Lower leg skin (tissue), 4 donors: ENCODE measurements around the gene CUL4A. TPM values are rescaled to one million over a fixed set of nuclear protein-coding genes. Genes with fewer than 3 reads are reported as not detected.

Experiments
- DNase-seq, 2 donors: peaks; one replicate each; pipeline ENCODE4 v3.0.0-alpha.2; 2019; ENCODE audit warnings: low spot score in 2 of 2
- H3K4me3 ChIP-seq: fragments of 200-600 bp; sonication (generic); 2 replicates; pipeline ENCODE4 v1.5.1; 2017; ENCODE audit warnings: mild to moderate bottlenecking, low read depth; ENCODE audit not compliant: poor library complexity, severe bottlenecking
- POLR2A ChIP-seq, 2 donors: fragments of 450-650 bp; IDR thresholded peaks; one replicate each; pipeline ENCODE4 v1.6.1; 2016 to 2017; ENCODE audit warnings: antibody characterized with exemption in 2 of 2, mild to moderate bottlenecking in 1 of 2, moderate library complexity in 1 of 2
- WGBS, 2 donors: methylation state at CpG; one replicate each; pipeline ENCODE4 v1.1.5; 2018; 5-methylcytosine and 5-hydroxymethylcytosine counted together
- intact Hi-C: fragments of 100-400 bp; cut with DNase I; formaldehyde crosslinking; loops from one replicate; pipeline ENCODE4 v1.15.0; 2023; ENCODE audit warnings: low total_unique reads
- total RNA-seq, 4 donors: library from RNA; depleted of rRNA; stranded (reverse); fragments of >200 nt; gene quantifications; one replicate each; pipeline ENCODE4 v1.1.0, GENCODE V29; 2016
- TF ChIP-seq, protein P1 (sequence below), 3 donors: fragments of 450-650 bp; IDR thresholded peaks; one replicate each; pipeline ENCODE4 v1.5.1; 2016; ENCODE audit warnings: antibody characterized with exemption in 3 of 3, mild to moderate bottlenecking in 3 of 3, moderate library complexity in 2 of 3

The CUL4A gene
- total RNA-seq, 4 donors from 2014 or later, result 80.7 to 146 (median 105) TPM

DNA sequence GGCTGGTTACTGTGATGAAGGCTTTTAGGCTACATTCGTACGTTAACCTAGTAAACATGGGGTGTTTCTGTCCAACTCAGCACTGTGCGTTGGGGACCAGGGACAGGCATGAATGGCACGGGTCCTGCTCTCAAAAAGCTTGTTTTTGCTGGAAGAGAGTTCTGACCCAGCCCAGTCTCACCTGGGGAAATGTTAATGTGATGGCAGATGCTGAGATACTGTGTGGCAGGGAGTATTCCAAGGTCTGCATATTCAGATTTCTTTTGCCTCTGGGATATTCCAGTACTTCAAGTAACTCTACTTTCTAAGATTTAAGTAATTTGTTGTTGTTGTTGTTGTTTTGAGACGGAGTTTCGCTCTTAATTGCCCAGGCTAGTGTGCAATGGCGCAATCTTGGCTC lies 13.7 kb downstream of the CUL4A start:
- no peak for DNase-seq
- WGBS, 2 donors, result 94% methylated on average over 7 of the region's 7 CpGs
- no peak for TF ChIP-seq POLR2A (IDR thresholded peaks at IDR 0.05)
- no peak overlapping the region for H3K4me3 ChIP-seq
- intact Hi-C loops, result no loop called here

DNA sequence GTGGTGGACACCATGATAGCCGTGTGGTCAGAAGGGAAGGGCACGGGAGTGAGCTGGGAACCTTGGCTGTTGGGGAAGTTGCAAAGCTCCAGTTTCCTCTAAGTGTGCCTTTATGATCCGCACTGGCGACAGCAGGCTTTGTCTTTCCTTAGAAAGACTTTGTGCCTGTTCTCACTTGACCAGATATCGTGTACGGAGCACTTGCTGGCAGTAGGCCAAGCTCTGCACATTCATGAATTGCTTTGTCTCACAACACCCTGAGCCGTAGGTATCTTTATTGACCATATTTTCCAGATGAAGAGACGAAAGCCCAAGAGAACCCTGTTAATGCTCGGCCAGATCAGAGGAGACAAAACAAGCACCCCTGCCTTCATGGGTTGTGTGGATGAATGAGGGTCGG lies 15.1 kb downstream of the CUL4A start:
- no peak for DNase-seq
- intact Hi-C loops, result no loop called here
- TF ChIP-seq POLR2A (IDR thresholded peaks at IDR 0.05), result no peak
- TF ChIP-seq, protein P1, sequence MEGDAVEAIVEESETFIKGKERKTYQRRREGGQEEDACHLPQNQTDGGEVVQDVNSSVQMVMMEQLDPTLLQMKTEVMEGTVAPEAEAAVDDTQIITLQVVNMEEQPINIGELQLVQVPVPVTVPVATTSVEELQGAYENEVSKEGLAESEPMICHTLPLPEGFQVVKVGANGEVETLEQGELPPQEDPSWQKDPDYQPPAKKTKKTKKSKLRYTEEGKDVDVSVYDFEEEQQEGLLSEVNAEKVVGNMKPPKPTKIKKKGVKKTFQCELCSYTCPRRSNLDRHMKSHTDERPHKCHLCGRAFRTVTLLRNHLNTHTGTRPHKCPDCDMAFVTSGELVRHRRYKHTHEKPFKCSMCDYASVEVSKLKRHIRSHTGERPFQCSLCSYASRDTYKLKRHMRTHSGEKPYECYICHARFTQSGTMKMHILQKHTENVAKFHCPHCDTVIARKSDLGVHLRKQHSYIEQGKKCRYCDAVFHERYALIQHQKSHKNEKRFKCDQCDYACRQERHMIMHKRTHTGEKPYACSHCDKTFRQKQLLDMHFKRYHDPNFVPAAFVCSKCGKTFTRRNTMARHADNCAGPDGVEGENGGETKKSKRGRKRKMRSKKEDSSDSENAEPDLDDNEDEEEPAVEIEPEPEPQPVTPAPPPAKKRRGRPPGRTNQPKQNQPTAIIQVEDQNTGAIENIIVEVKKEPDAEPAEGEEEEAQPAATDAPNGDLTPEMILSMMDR (IDR thresholded peaks at IDR 0.05), result no peak
- no peak overlapping the region for H3K4me3 ChIP-seq
- 80% methylated on average over 10 of the region's 10 CpGs for WGBS, 2 donors

DNA sequence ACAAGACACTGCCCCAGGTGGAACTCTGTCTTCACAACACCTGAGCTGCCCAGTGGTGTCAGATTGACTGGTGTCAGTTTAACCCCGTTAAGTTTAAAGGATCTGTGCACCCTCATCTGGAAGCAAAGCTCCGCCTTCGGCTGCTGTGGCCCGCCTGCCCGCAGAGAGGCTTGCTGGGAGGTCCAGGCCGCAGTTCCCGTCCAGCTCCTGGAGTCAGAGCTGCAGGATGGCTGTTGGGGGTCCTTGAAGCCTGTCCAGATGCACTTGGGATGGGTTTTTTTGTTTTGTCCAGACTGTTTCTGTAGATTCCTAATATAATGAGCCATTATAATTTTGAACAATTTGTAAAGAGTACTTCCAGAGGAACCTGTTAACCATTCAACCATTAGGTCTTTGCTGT lies 16.1 kb downstream of the CUL4A start:
- intact Hi-C loops, result no loop called here
- WGBS, 2 donors, result 83 to 91% methylated on average over 7 of the region's 7 CpGs
- no peak for DNase-seq
- TF ChIP-seq, protein P1 (IDR thresholded peaks at IDR 0.05), result no peak
- TF ChIP-seq POLR2A (IDR thresholded peaks at IDR 0.05), result no peak
- H3K4me3 ChIP-seq, result no peak overlapping the region

DNA sequence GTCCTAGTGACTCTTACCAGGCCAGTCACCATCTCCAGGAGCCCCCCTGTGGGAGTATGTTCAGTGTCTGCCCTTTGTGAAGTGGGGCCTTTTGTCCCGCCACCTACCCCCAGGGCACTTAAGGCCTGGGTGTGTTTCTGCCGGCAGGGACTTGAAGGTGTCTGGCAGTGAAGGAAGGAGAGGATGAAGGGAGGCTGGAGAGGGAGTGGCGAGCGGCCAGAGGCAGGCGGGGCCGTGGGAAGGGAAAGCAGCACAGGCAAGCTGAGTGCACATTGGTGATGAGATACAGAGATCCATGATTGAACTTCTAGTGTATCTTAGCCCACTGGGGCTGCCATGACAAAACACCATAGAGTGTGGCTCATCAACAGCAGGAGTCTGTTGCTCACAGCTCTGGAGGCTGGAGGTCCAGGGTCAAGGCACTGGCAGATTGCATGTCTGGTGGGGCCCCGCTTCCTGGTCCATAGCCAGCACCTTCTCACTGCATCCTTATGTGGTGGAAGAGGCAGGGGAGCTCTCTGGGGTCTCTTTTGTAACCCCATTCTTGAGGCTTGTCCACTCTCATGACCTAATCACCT lies 17.5 kb downstream of the CUL4A start:
- no peak for DNase-seq
- intact Hi-C loops, result no loop called here
- TF ChIP-seq, protein P1 (IDR thresholded peaks at IDR 0.05), result no peak
- no peak for TF ChIP-seq POLR2A (IDR thresholded peaks at IDR 0.05)
- 75 to 78% methylated on average over 7 of the region's 7 CpGs for WGBS, 2 donors
- no peak overlapping the region for H3K4me3 ChIP-seq

DNA sequence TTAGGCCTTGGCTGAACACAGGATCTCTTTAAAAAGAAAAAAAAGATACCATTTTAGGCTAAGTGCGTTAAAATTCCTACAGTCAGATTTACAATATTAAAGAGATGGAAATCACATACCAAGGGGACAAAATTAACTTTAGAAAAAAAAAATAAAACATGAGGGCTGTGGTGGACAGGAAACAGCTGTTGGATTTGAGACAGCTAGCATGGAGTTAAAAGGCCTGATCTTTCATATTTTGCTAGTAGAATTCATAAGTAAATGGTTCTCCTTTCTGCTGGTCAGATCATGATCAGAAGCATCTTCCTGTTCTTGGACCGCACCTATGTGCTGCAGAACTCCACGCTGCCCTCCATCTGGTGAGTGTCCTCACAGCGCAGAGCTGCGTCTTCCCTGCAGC lies 19.7 kb downstream of the CUL4A start:
- H3K4me3 ChIP-seq, result no peak overlapping the region
- no peak for TF ChIP-seq POLR2A (IDR thresholded peaks at IDR 0.05)
- TF ChIP-seq, protein P1 (IDR thresholded peaks at IDR 0.05), result no peak
- 95% methylated on average over 5 of the region's 5 CpGs for WGBS, 2 donors
- DNase-seq, result no peak
- intact Hi-C loops, result no loop called here

DNA sequence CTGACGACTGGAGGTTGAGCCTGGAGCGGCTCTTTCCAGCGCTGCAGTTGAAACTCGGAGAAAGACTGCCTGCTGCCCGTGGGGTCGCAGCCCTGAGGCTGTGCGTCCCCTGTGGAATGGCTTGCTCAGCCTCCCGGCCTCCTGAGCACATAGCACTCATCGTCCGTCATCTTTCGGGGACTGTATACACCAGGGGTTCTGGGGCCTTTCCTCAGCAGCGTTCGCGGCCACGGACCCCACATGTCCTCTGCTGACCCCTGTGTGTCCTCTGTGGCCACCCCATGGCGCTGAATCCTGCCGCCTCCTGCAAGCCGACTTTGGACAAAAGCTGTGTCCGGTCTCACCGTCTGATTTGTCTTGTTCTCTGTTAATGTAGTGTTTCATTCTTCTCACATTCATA lies 20.4 kb downstream of the CUL4A start:
- TF ChIP-seq, protein P1 (IDR thresholded peaks at IDR 0.05), result no peak
- no peak for TF ChIP-seq POLR2A (IDR thresholded peaks at IDR 0.05)
- no peak for DNase-seq
- no peak overlapping the region for H3K4me3 ChIP-seq
- intact Hi-C loops, result no loop called here
- WGBS, 2 donors, result 92 to 95% methylated on average over 20 of the region's 20 CpGs
